NB4 (cell line): ENCODE data around the gene IL16.

Experiments
- MYC ChIP-seq: IDR thresholded peaks from 2 replicates; pipeline ENCODE4 v1.6.1; 2011; ENCODE audit warnings: low read depth, low read length
- POLR2A ChIP-seq: IDR thresholded peaks from 2 replicates; pipeline ENCODE4 v1.6.1; 2011; ENCODE audit warnings: mild to moderate bottlenecking; ENCODE audit not compliant: insufficient read length; ENCODE audit errors: extremely low read depth
- TF ChIP-seq, protein P1 (sequence below): IDR thresholded peaks from one replicate; pipeline ENCODE4 v1.5.1; 2012; ENCODE audit warnings: low read depth, low read length
- TF ChIP-seq, protein P2 (sequence below): IDR thresholded peaks from 2 replicates; pipeline ENCODE4 v1.6.1; 2011; ENCODE audit warnings: low read depth, low read length

DNA sequence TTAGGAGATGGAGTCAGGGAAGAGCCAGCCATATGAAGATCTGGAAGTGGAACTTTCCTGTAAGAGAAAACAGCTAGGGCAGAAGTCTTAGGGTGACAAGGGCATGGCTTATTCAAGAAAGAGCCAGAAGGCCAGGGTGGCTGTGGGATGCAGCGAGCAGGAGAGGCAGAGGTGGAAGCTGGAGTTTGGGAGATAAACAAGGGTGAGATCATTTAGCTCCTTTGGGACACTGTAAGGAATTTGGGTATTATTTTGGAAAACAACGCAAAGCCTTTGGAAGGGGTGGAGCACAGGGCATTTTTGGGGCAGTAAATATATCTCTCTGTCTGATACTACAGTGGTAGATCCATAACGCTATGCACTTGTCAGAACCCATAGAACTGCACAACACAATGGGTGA, 5.0 kb upstream of the IL16 start:
- TF ChIP-seq, protein P1, sequence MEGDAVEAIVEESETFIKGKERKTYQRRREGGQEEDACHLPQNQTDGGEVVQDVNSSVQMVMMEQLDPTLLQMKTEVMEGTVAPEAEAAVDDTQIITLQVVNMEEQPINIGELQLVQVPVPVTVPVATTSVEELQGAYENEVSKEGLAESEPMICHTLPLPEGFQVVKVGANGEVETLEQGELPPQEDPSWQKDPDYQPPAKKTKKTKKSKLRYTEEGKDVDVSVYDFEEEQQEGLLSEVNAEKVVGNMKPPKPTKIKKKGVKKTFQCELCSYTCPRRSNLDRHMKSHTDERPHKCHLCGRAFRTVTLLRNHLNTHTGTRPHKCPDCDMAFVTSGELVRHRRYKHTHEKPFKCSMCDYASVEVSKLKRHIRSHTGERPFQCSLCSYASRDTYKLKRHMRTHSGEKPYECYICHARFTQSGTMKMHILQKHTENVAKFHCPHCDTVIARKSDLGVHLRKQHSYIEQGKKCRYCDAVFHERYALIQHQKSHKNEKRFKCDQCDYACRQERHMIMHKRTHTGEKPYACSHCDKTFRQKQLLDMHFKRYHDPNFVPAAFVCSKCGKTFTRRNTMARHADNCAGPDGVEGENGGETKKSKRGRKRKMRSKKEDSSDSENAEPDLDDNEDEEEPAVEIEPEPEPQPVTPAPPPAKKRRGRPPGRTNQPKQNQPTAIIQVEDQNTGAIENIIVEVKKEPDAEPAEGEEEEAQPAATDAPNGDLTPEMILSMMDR: no peak
- TF ChIP-seq POLR2A (no peak), MYC (no peak)
- TF ChIP-seq, protein P2, sequence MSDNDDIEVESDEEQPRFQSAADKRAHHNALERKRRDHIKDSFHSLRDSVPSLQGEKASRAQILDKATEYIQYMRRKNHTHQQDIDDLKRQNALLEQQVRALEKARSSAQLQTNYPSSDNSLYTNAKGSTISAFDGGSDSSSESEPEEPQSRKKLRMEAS: no peak
